Inferior parietal cortex (tissue), 1 donor: ENCODE results near the gene NRSN2.
"Not testable (repeated sequence)": the region's sequence is repeated elsewhere in the genome, so short reads cannot be mapped to it uniquely, and the experiment has no call there.

Experiments
- DNase-seq: peaks from one replicate; pipeline ENCODE4 v3.0.0-alpha.2; 2016; ENCODE audit errors: extremely low spot score

Gene NRSN2

DNA sequence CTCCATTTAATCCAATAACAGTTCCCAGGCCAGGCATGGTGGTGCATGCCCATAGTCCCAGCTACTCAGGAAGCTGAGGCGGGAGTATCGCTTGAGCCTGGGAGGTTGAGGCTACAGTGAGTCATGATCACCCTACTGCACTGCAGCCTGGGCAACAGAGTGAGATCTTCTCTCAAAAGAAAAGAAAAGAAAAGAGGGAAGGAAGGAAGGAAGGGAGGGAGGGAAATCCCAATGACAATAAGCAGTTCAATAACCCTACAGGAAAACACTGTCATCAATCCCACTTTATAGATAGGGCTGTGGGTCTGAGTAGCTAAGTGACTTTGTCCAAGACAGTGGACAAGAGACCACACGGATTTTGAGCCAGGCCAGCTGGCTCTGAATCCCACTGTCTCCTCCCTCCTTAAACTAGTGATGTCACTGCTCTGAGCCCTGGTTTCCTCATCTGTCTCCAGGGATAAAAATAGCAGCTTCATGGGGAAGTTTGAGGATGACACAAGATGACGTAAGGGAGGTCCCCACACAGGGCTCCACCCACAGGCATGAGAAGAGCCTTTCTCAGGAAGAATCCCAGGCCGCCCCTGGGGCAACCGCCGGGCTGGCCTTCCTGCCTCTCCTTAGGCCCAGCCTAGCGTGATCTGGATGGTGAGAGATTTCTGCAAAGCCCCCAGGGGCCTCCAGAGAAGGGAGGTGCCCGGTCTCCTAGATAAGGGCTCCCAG, 26.4 kb downstream of the NRSN2 start:
- no peak for DNase-seq

- DNase-seq = no peak
Measured at GRCh38 chr20:375265-375889, 28.5 kb downstream of the NRSN2 start.

- no peak for DNase-seq
Measured at GRCh38 chr20:376089-376488, 29.2 kb downstream of the NRSN2 start.

DNA sequence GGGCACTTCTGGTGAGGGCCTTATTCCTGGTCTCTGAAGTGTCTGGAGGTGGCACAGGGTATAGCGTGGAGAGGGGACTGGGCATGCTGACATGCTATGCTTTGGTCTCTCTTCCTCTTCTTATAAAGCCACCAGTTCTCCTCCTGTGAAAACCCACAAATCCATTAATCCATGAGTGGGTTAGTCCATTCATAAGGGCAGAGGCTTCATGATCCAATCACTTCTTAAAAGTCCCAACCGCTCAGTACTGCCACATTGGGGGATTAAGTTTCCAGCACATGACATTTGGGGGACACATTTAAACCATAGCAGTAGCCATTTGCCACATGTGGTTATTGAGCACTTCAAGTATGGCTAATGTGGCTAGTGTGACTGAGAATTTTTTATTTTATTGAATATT, 29.8 kb downstream of the NRSN2 start:
- DNase-seq = no peak

DNA sequence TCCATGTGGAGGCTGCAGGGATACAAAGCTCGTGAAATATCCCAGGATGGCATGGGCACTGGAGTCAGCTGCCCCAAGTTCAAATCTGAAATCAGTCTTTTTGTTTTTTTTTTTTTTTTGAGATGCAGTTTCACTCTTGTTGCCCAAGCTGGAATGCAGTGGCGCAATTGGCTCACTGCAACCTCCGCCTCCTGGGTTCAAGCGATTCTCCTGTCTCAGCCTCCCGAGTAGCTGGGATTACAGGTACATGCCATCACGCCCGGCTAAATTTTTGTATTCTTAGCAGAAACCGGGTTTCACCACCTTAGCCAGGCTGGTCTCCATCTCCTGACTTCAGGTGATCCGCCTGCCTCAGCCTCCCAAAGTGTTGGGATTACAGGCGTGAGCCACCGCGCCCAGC, 30.7 kb downstream of the NRSN2 start:
- DNase-seq = not testable (repeated sequence)

DNA sequence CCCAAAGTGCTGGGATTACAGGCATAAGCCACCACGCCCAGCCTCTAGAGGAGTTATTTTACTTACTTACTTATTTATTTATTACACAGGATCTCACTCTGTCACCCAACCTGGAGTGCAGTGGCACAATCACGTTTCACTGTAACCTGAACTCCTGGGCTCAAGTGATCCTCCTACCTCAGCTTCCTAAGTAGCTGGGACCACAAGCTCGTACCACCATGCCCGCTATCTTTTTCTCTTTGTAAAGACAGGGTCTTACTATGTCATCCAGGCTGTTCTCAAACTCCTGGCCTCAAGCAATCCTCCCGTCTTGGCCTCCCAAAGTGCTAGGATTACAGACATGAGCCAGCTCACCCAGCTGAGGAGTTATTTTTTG, 32.0 kb downstream of the NRSN2 start:
- DNase-seq = no peak

DNA sequence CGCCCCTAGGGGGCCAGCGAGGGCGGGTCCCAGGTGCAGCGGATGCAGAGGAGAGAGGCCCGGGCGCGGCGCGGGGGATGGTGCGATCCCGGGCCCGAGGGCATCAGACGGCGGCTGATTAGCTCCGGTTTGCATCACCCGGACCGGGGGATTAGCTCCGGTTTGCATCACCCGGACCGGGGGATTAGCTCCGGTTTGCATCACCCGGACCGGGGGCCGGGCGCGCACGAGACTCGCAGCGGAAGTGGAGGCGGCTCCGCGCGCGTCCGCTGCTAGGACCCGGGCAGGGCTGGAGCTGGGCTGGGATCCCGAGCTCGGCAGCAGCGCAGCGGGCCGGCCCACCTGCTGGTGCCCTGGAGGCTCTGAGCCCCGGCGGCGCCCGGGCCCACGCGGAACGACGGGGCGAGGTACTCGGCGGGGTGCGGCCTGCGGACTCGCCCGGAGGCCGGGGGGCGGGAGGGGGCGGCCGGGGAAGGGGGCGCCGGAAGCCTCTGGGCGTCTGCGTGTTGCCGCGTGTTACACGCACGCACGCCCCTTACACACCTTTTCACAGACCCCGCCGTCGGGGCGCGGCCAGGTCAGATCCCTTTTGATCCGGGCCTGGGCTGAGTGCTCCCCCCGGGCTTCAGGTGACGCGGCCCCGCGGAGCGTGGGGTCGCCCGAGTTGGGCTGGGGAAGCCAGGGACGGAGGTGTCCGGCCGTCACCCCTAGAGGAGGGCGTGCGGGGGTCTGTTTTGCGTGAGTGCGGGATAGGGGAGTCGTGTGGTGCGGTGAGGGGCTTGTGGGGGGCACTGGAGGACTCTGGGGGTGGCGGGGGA, 34.1 kb downstream of the NRSN2 start:
- DNase-seq = no peak

GRCh38 chr20:381581-382290, 34.8 kb downstream of the NRSN2 start:
- no peak for DNase-seq

DNA sequence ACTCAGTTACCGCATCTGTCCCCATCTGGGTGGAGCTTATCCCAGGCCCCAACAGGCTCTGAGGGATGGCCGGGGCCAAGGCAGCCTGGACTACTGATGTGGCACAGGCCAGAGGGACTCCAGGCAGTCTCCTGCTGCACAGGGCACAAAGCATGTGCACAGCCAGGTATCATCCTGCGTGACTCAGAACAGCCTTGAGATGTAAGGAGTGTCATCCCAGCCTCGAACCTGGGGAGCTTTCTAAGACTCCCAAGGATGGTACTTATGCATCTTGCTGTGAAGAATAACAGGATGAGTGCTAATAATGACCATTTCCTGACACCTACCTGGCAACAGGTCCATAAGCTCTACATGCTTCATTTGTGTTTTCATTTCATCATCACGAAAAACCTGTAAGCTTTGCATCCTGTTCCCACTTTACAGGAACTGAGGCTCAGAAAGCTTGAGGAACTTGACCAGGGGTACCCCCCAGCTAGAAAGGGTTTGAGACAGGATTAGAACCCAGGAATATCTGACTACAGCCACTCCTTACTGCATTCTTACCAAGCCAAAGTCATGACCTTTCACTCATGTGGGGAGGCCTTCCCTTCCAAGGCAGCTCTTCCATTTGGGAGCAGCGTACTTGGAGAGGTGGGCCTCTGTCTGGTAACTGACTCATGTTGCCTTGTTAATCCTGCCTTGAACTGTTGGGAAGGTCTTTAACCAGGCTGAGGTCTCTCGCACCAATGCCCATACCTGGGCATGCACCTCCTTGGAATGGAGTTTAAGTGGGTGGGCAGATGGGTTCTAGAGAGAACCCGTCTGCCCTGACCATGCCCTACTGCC, 35.6 kb downstream of the NRSN2 start:
- no peak for DNase-seq

- no peak for DNase-seq
Measured at GRCh38 chr20:383889-384288, 37.0 kb downstream of the NRSN2 start.

DNA sequence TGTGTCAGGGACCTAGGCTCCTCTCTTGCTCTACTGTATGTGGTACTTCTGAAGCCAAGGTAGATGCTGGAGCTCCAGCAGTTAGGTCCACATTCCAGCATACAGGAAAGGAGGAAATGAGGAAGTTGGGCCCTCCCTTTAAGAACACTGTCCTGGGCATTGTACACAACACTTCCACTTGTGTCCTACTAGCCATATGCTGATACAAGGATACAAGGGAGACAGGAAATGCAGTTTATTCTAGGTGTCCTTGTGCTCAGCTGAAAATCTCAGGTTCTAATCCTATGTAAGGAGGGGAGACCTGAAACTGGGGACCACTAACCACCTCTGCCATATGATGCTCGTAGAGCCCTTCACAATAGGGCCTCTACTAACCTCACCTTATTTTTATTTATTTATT, 37.8 kb downstream of the NRSN2 start:
- no peak for DNase-seq

- DNase-seq = no peak
Measured at GRCh38 chr20:385448-385847, 38.5 kb downstream of the NRSN2 start.

DNA sequence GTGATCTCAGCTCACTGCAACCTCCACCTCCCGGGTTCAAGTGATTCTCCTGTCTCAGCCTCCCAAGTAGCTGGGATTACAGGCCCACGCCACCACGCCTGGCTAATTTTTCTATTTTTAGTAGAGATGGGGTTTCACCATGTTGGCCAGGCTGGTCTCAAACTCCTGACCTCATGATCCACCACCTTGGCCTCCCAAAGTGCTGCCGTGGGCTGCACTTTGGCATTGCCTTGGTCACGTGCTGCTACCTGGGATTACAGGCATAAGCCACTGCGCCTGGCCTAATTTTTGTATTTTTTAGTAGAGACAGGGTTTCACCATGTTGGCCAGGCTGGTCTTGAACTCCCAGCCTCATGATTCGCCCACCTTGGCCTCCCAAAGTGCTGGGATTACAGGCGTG, 39.7 kb downstream of the NRSN2 start:
- DNase-seq = not testable (repeated sequence)

- no peak for DNase-seq
Measured at GRCh38 chr20:387520-387919, 40.6 kb downstream of the NRSN2 start.

- no peak for DNase-seq
Measured at GRCh38 chr20:388034-388994, 41.4 kb downstream of the NRSN2 start.

GRCh38 chr20:389220-389619, 42.3 kb downstream of the NRSN2 start:
- no peak for DNase-seq

GRCh38 chr20:391041-391711, 44.3 kb downstream of the NRSN2 start:
- DNase-seq = no peak

- not testable (repeated sequence) for DNase-seq
Measured at GRCh38 chr20:393296-393695, 46.4 kb downstream of the NRSN2 start.

GRCh38 chr20:396252-396618, 49.3 kb downstream of the NRSN2 start:
- DNase-seq = no peak
